ENCODE data around the gene SHC3. TPM values are rescaled to one million over a fixed set of nuclear protein-coding genes. Genes with fewer than 3 reads are reported as not detected.
A peak's percentile ranks its signal among the peaks of the same experiment; 100 is the strongest.

SHC3 gene
- total RNA-seq, 2 donors from 2014 or later, result 1.5 to 1.8 TPM

DNA sequence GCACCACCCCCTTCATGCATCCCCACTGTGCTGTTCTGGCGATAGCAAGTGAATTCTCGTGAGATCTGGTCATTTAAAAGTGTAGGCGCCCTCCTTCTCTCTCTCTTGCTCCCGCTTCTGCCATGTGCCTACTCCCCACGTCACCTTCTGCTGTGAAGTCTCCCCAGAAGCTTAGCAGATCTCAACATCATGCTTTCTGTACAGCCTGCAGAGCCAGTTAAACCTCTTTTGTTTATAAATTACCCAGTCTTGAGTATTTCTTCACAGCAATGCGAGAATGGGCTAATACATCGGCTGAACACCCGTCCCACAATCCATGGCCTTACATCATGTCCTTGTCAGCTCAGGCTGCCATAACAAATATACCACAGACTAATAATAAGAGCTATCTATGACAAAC is 17.4 kb downstream of the SHC3 start:
- ATAC-seq (ENCODE audit: insufficient number of reproducible peaks, low FRiP score, low read depth) (no peak), DNase-seq (ENCODE audit: low spot score) (no peak)
- Histone ChIP-seq H3K4me1 (ENCODE audit: control insufficient read depth in 1 of 2, low read depth in 2 of 2) (no peaks in the 10 kb centered on the region), H3K27ac (no peak overlapping the region), H3K9me3 (no peaks in the 10 kb centered on the region), H3K4me3 (no peak overlapping the region), H3K27me3 (replicated peaks; ENCODE audit: insufficient read depth) (no peaks in the 10 kb centered on the region), H3K36me3 (no peaks in the 10 kb centered on the region)
- no peak for TF ChIP-seq CTCF (IDR thresholded peaks at IDR 0.05)

- Histone ChIP-seq H3K4me3 (no peak overlapping the region), H3K9me3 (no peaks in the 10 kb centered on the region), H3K27ac (no peak overlapping the region), H3K27me3 (replicated peaks; ENCODE audit: insufficient read depth) (no peaks in the 10 kb centered on the region), H3K4me1 (ENCODE audit: control insufficient read depth in 1 of 2, low read depth in 2 of 2) (no peaks in the 10 kb centered on the region), H3K36me3 (no peaks in the 10 kb centered on the region)
- no peak for DNase-seq (ENCODE audit: low spot score)
- no peak for ATAC-seq (ENCODE audit: insufficient number of reproducible peaks, low FRiP score, low read depth)
- TF ChIP-seq CTCF (IDR thresholded peaks at IDR 0.05), result no peak
Measured at GRCh38 chr9:89160806-89161205, 17.8 kb downstream of the SHC3 start.

- ATAC-seq (ENCODE audit: insufficient number of reproducible peaks, low FRiP score, low read depth) (no peak), DNase-seq (ENCODE audit: low spot score) (no peak)
- Histone ChIP-seq H3K27me3 (replicated peaks; ENCODE audit: insufficient read depth) (no peaks in the 10 kb centered on the region), H3K4me3 (no peak overlapping the region), H3K27ac (no peak overlapping the region), H3K36me3 (no peaks in the 10 kb centered on the region), H3K9me3 (no peaks in the 10 kb centered on the region), H3K4me1 (ENCODE audit: control insufficient read depth in 1 of 2, low read depth in 2 of 2) (no peaks in the 10 kb centered on the region)
- no peak for TF ChIP-seq CTCF (IDR thresholded peaks at IDR 0.05)
Measured at GRCh38 chr9:89154651-89155336, 23.8 kb downstream of the SHC3 start.

GRCh38 chr9:89154218-89154617 is 24.4 kb downstream of the SHC3 start:
- no peak for DNase-seq (ENCODE audit: low spot score)
- no peak for ATAC-seq (ENCODE audit: insufficient number of reproducible peaks, low FRiP score, low read depth)
- Histone ChIP-seq H3K4me3 (no peak overlapping the region), H3K27ac (no peak overlapping the region), H3K36me3 (no peaks in the 10 kb centered on the region), H3K9me3 (no peaks in the 10 kb centered on the region), H3K4me1 (ENCODE audit: control insufficient read depth in 1 of 2, low read depth in 2 of 2) (no peaks in the 10 kb centered on the region), H3K27me3 (replicated peaks; ENCODE audit: insufficient read depth) (no peaks in the 10 kb centered on the region)
- no peak for TF ChIP-seq CTCF (IDR thresholded peaks at IDR 0.05)

DNA sequence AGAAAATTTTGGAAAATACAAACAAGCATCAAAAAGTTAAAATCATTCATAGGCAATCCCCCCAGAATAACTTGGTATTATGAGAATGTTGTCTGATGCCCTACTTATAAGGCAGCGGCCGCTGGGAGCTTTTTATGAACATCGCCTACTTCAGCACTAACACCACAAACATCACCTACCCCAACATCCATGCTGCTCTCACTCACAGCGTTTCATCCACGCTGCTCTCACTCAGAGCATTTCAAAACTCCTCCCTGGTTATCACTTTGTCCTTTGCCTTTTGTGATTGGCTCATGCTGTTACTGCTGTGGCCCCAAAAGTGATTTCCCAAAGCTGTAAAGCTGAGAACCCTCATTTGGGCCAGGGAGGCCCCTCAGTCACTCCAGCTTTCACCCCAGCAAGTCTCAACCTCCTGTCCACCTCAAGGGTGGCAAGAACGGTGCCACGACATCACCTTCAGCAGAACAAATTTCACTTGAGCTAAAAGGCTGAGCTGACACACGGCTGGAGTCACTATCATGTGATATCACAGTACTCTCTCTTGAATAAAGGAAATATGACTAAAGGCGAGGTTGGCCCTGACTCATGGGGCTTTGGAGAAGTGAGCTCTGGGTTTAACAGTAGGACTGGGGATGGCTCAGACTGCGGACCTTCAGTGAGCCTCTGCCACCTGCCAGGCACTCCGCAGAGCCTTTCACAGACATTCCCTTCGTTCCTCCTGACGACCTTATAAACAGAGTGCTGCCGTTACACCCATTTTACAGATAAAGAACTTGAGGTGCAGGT is 25.2 kb downstream of the SHC3 start:
- DNase-seq (ENCODE audit: low spot score), result peak; percentile 27

More for the DNA sequence above, 25.2 kb downstream of the SHC3 start:
- no peak for ATAC-seq (ENCODE audit: insufficient number of reproducible peaks, low FRiP score, low read depth)
- Histone ChIP-seq H3K27ac (no peak overlapping the region), H3K36me3 (no peaks in the 10 kb centered on the region), H3K27me3 (replicated peaks; ENCODE audit: insufficient read depth) (no peaks in the 10 kb centered on the region), H3K9me3 (no peaks in the 10 kb centered on the region), H3K4me3 (no peak overlapping the region), H3K4me1 (ENCODE audit: control insufficient read depth in 1 of 2, low read depth in 2 of 2) (no peaks in the 10 kb centered on the region)
- no peak for TF ChIP-seq CTCF (IDR thresholded peaks at IDR 0.05)

Measured in thoracic aorta (tissue), 2 donors.